WTC11 (cell line): ENCODE data around the gene ETNK2. TPM values are rescaled to one million over a fixed set of nuclear protein-coding genes. Genes with fewer than 3 reads are reported as not detected.

Experiments used
- ATAC-seq: fragments of 200-7000 bp; cut with Tn5 transposase; 2 replicates; pipeline ENCODE4 v1.10.0; 2021; ENCODE audit warnings: mild to moderate bottlenecking, moderate library complexity
- CTCF ChIA-PET: fragments of 300-600 bp; sonication (Branson Sonifier 250); formaldehyde crosslinking; loops from one replicate; lab custom pipeline; 2021; ENCODE audit warnings: antibody characterized with exemption; lab: Charles Lee
- POLR2A ChIA-PET: fragments of 350-600 bp; sonication (Branson Sonifier 250); formaldehyde crosslinking; loops from one replicate; lab custom pipeline; 2021; ENCODE audit warnings: antibody characterized with exemption; lab: Charles Lee
- DNase-seq: peaks from one replicate; pipeline ENCODE4 v3.0.0; 2021; ENCODE audit warnings: low spot score
- H3K27ac Mint-ChIP-seq: 2 replicates; pipeline ENCODE4 v1.8.0; 2021; ENCODE audit warnings: mixed read lengths
- H3K27me3 Mint-ChIP-seq: 2 replicates; pipeline ENCODE4 v1.8.0; 2021; ENCODE audit warnings: low read depth, mild to moderate bottlenecking, moderate library complexity, mixed read lengths
- H3K36me3 Mint-ChIP-seq: 2 replicates; pipeline ENCODE4 v1.8.0; 2021; ENCODE audit warnings: mixed read lengths
- H3K4me1 Mint-ChIP-seq: 2 replicates; pipeline ENCODE4 v1.8.0; 2022; ENCODE audit warnings: mixed read lengths
- H3K4me3 Mint-ChIP-seq: 2 replicates; pipeline ENCODE4 v1.8.0; 2021; ENCODE audit warnings: mild to moderate bottlenecking, moderate library complexity, mixed read lengths
- H3K9me3 Mint-ChIP-seq: 2 replicates; pipeline ENCODE4 v1.8.0; 2021; ENCODE audit warnings: mixed read lengths
- AFF4 ChIP-seq: sonication (generic); formaldehyde crosslinking; IDR thresholded peaks from 2 replicates; pipeline ENCODE4 v1.8.1; 2023; ENCODE audit warnings: mild to moderate bottlenecking, missing genetic modification reagents, borderline replicate concordance
- ARID4B ChIP-seq: sonication (generic); formaldehyde crosslinking; IDR thresholded peaks from 2 replicates; pipeline ENCODE4 v1.8.0; 2023; ENCODE audit warnings: missing genetic modification reagents, mild to moderate bottlenecking, borderline replicate concordance
- ATF3 ChIP-seq: sonication (generic); formaldehyde crosslinking; conservative IDR thresholded peaks from 2 replicates; pipeline ENCODE4 v1.8.1; 2022; ENCODE audit warnings: mild to moderate bottlenecking, missing genetic modification reagents
- ERG ChIP-seq: fragments of 250-450 bp; sonication (Bioruptor Pico); IDR thresholded peaks from 2 replicates; pipeline ENCODE4 v1.8.0; 2021; ENCODE audit warnings: mild to moderate bottlenecking
- FOXP1 ChIP-seq: sonication (generic); formaldehyde crosslinking; IDR thresholded peaks from 2 replicates; pipeline ENCODE4 v1.8.0; 2022; ENCODE audit warnings: missing genetic modification reagents, mild to moderate bottlenecking, moderate library complexity, borderline replicate concordance
- FOXP4 ChIP-seq: sonication (generic); formaldehyde crosslinking; IDR thresholded peaks from 2 replicates; pipeline ENCODE4 v1.8.0; 2022; ENCODE audit warnings: mild to moderate bottlenecking, missing genetic modification reagents
- IRF1 ChIP-seq: sonication (generic); formaldehyde crosslinking; IDR thresholded peaks from 2 replicates; pipeline ENCODE4 v1.8.0; 2023; ENCODE audit warnings: missing genetic modification reagents
- ZNF263 ChIP-seq: sonication (generic); formaldehyde crosslinking; IDR thresholded peaks from 2 replicates; pipeline ENCODE4 v1.8.1; 2022; ENCODE audit warnings: low read depth, mild to moderate bottlenecking, moderate library complexity, missing genetic modification reagents
- total RNA-seq: library from RNA; stranded (reverse); gene quantifications from 3 replicates; pipeline ENCODE4 v1.2.3, GENCODE V29; 2021

ETNK2 gene
- total RNA-seq, 1 experiment from 2014 or later = 19.7 TPM

GRCh38 chr1:204180133-204180532 lies 28.3 kb upstream of the ETNK2 start:
- ATAC-seq (no peak), DNase-seq (no peak)
- Mint-ChIP-seq H3K27me3 (peaks cover 37% of the 10 kb centered on the region), H3K36me3 (no peaks in the 10 kb centered on the region), H3K4me1 (no peaks in the 10 kb centered on the region), H3K9me3 (peaks cover 15% of the 10 kb centered on the region)
- ChIA-PET CTCF (interaction anchor here (1.3 to 4.9 kb wide), 3 partner anchors 18 to 266 kb away, joined by 4 to 20 read pairs (median 8); no protein-coding TSS in a partner anchor), POLR2A (no interaction called here)
- TF ChIP-seq FOXP1 = no peak
- TF ChIP-seq, all 79 proteins: peak for 0
- Mint-ChIP-seq H3K4me3 (no peak overlapping the region), H3K27ac (no peak overlapping the region)

- peaks cover 17% of the 10 kb centered on the region for H3K9me3 Mint-ChIP-seq
- no peak for TF ChIP-seq IRF1 (CRISPR knock-in tag)
- TF ChIP-seq ATF3 (CRISPR knock-in tag) = no peak
- no peak for TF ChIP-seq ERG
- TF ChIP-seq FOXP4 (CRISPR knock-in tag) = no peak
- TF ChIP-seq AFF4 (CRISPR knock-in tag) = no peak
- no peak for TF ChIP-seq ZNF263
- no peak for TF ChIP-seq ARID4B
- TF ChIP-seq, all 79 proteins: peak for 0
- Mint-ChIP-seq H3K4me1 (no peaks in the 10 kb centered on the region), H3K36me3 (no peaks in the 10 kb centered on the region), H3K4me3 (no peak overlapping the region), H3K27ac (no peak overlapping the region), H3K27me3 (peaks cover 40% of the 10 kb centered on the region)
- ATAC-seq (no peak), DNase-seq (no peak)
- CTCF ChIA-PET = interaction anchor here (4.9 kb wide), 1 partner anchor 16 kb away, joined by 20 read pairs; no protein-coding TSS in a partner anchor
- POLR2A ChIA-PET = no interaction called here
These were observed 26.8 kb upstream of the ETNK2 start for GRCh38 chr1:204178487-204179281.
